Medulla oblongata (tissue), 1 donor: Measurements from ENCODE around the gene LRCOL1.
A peak's percentile ranks its signal among the peaks of the same experiment; 100 is the strongest.

Experiments used
- DNase-seq: peaks from one replicate; pipeline ENCODE4 v3.0.0-alpha.2; 2015; ENCODE audit errors: extremely low spot score

The LRCOL1 gene

GRCh38 chr12:132563911-132564310 lies 46.5 kb downstream of the LRCOL1 start:
- DNase-seq, result no peak

GRCh38 chr12:132562489-132563021 lies 47.8 kb downstream of the LRCOL1 start:
- no peak for DNase-seq

GRCh38 chr12:132561427-132562156 lies 48.8 kb downstream of the LRCOL1 start:
- DNase-seq, result no peak

- no peak for DNase-seq
These were observed 49.6 kb downstream of the LRCOL1 start for GRCh38 chr12:132560614-132561426.

GRCh38 chr12:132560364-132560613 lies 50.1 kb downstream of the LRCOL1 start:
- no peak for DNase-seq

- DNase-seq, result peak; percentile 34
These were observed 50.6 kb downstream of the LRCOL1 start for GRCh38 chr12:132559652-132560363.

- DNase-seq, result no peak
These were observed 51.3 kb downstream of the LRCOL1 start for GRCh38 chr12:132558861-132559623.

- DNase-seq, result no peak
These were observed 52.1 kb downstream of the LRCOL1 start for GRCh38 chr12:132558042-132558856.

GRCh38 chr12:132557291-132558015 lies 52.9 kb downstream of the LRCOL1 start:
- no peak for DNase-seq

- DNase-seq, result no peak
These were observed 53.6 kb downstream of the LRCOL1 start for GRCh38 chr12:132556801-132557200.

GRCh38 chr12:132556216-132556615 lies 54.2 kb downstream of the LRCOL1 start:
- DNase-seq, result no peak

- no peak for DNase-seq
These were observed 54.7 kb downstream of the LRCOL1 start for GRCh38 chr12:132555686-132556085.

- no peak for DNase-seq
These were observed 55.3 kb downstream of the LRCOL1 start for GRCh38 chr12:132554845-132555630.
